Thymus (tissue), 11 donors: ENCODE data around the gene DDX27. TPM values are rescaled to one million over a fixed set of nuclear protein-coding genes. Genes with fewer than 3 reads are reported as not detected.

Source experiments
- DNase-seq, 9 donors: peaks; one replicate each; pipeline ENCODE4 v3.0.0-alpha.2; 2013; ENCODE audit warnings: low spot score in 9 of 9, low read depth in 6 of 9, missing footprints in 1 of 9
- H3K27ac ChIP-seq, 2 donors: one replicate each; pipeline ENCODE4 v1.5.1; 2013; ENCODE audit warnings: control low read depth in 1 of 2, low read depth in 1 of 2, low read length in 1 of 2, mild to moderate bottlenecking in 1 of 2, moderate library complexity in 1 of 2
- H3K27me3 ChIP-seq, 2 donors: one replicate each; pipeline ENCODE4 v1.5.1; 2013; ENCODE audit warnings: low read length in 1 of 2; ENCODE audit not compliant: control insufficient read depth in 2 of 2, insufficient read depth in 1 of 2
- H3K36me3 ChIP-seq, 2 donors: one replicate each; pipeline ENCODE4 v1.5.1; 2013; ENCODE audit warnings: low read length in 1 of 2, mild to moderate bottlenecking in 1 of 2, moderate library complexity in 1 of 2; ENCODE audit not compliant: control insufficient read depth in 2 of 2, insufficient read depth in 2 of 2
- H3K4me1 ChIP-seq, 2 donors: one replicate each; pipeline ENCODE4 v1.5.1; 2013; ENCODE audit warnings: low read length in 2 of 2; ENCODE audit not compliant: control insufficient read depth in 2 of 2, insufficient read depth in 2 of 2
- H3K4me3 ChIP-seq, 2 donors: one replicate each; pipeline ENCODE4 v1.5.1; 2013; ENCODE audit warnings: low read length in 2 of 2, control low read depth in 1 of 2, mild to moderate bottlenecking in 1 of 2
- H3K9me3 ChIP-seq, 2 donors: one replicate each; pipeline ENCODE4 v1.5.1; 2013; ENCODE audit warnings: low read length in 1 of 2, mild to moderate bottlenecking in 1 of 2; ENCODE audit not compliant: control insufficient read depth in 2 of 2, insufficient read depth in 1 of 2
- WGBS: extraction: QIAGEN DNeasy Blood & Tissue Kit; methylation state at CpG from one replicate; pipeline ENCODE4 v1.1.7; 2013; 5-methylcytosine and 5-hydroxymethylcytosine counted together
- polyA plus RNA-seq: library from polyadenylated mRNA; stranded (reverse); fragments of 200-250 nt; gene quantifications from one replicate; pipeline ENCODE4 v1.2.3, GENCODE V29; 2013
- total RNA-seq: library from RNA; stranded (reverse); fragments of 120-200 nt; gene quantifications from one replicate; pipeline ENCODE4 v1.2.4, GENCODE V29; 2013
- donor health status: healthy.

DDX27 gene
- total and polyA plus RNA-seq, 2 donors: 34.0 to 35.6 TPM

DNA sequence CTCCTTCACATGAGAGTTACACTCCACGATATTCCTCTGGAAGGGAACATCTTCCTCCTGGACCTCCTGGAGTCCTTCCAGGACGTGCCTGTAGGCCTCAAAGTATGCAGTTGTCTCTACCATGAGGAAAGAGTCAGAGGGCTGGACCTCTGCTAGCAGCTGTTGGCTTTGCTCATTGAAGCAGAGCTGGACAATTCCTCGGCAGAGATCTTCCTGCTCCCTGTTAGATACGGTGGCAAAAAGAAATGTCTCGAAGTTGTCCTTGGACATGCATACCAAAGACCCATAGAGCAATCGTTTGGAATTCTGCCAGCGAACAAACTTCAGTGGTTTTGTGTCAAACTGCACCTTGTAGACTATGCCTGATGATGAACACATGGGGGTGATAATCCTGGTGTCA is 51.0 kb downstream of the DDX27 start:
- H3K36me3 ChIP-seq: peaks cover 33 to 64% of the 10 kb centered on the region in 2 donors
- H3K4me1 ChIP-seq: peaks cover 0 to 2% of the 10 kb centered on the region in 2 donors
- H3K27me3 ChIP-seq: no peaks in the 10 kb centered on the region
- no peak for DNase-seq
- no peak overlapping the region for H3K4me3 ChIP-seq
- H3K27ac ChIP-seq: no peak overlapping the region
- WGBS: 95% methylated on average over 7 of the region's 7 CpGs
- no peaks in the 10 kb centered on the region for H3K9me3 ChIP-seq

DNA sequence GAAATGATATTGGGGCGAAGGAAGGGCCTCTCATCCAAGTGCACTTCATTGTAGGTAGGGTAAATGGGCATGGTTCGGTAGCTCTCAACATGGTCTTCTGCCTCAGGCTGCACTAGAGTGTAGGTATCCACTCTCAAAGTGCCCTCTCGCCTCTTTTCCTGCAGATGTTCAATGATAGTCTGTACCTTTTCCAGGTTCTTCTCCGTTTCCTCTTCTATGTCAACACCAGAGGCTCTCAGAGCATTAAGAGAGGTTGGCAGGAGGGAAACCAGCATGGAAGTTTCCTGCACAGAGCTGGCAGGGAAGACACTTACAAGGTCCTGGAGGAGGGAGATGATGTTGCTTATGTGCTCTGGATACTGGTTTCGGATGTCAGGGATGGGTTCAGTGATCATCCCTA is 51.5 kb downstream of the DDX27 start:
- Histone ChIP-seq H3K4me3 (no peak overlapping the region), H3K36me3 (peaks cover 36 to 62% of the 10 kb centered on the region in 2 donors)
- WGBS: 99% methylated on average over 5 of the region's 5 CpGs

DNA sequence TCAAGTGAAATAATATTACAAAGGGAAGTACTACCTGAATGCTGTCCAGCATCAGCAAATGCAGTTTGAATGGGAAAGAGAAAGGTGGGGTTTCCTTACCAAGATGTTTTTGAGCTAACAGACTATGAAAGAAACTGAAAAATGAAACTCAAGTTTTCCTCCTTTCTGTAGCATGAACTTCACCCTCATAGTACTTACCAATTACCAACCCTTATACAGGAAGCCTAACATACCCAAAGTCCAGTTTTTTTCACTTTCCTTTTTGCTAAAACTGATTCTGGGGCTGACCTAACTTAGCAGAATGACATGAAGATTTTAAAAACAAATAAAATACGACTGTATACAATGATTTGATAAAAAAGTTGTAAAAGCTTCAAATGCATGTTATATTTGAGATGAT is 53.4 kb downstream of the DDX27 start:
- DNase-seq: no peak
- no peak overlapping the region for H3K4me3 ChIP-seq
- WGBS: 95% methylated on average over 1 of the region's 1 CpG
- peaks cover 9 to 14% of the 10 kb centered on the region in 2 donors for H3K4me1 ChIP-seq
- no peaks in the 10 kb centered on the region for H3K27me3 ChIP-seq
- H3K36me3 ChIP-seq: peaks cover 36 to 58% of the 10 kb centered on the region in 2 donors
- H3K27ac ChIP-seq: no peak overlapping the region
- H3K9me3 ChIP-seq: no peaks in the 10 kb centered on the region

More for the DNA sequence above, 51.5 kb downstream of the DDX27 start:
- H3K27ac ChIP-seq: no peak overlapping the region
- H3K9me3 ChIP-seq: no peaks in the 10 kb centered on the region
- no peaks in the 10 kb centered on the region for H3K27me3 ChIP-seq
- peaks cover 0 to 3% of the 10 kb centered on the region in 2 donors for H3K4me1 ChIP-seq
- no peak for DNase-seq

DNA sequence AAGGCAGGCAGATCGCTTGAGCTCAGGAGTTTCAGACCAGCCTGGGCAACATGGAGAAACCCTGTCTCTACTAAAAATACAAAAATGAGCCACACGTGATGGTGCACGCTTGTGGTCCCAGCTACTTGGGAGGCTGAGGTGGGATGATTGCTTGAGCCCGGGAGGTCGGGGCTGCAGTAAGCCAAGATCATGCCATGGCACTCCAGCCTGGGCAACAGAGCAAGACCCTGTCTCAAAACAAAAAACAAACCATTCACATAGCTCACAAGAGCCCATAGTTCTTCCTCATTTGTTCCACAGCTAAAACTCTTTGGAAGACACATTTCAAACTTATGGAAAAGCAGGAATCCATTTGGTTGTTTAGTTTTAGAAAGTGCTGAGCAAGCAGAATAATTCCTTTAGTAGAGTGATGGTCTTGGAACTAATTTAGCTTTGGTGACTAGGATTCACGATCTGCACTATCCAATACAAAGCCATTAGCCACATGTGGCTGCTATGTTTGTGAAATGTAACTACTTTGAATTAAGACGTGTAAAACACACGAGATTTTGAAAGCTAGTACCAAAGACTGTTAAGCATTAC is 54.6 kb downstream of the DDX27 start:
- Histone ChIP-seq H3K9me3 (no peaks in the 10 kb centered on the region), H3K4me3 (no peak overlapping the region), H3K27ac (no peak overlapping the region), H3K36me3 (peaks cover 36 to 55% of the 10 kb centered on the region in 2 donors), H3K27me3 (no peaks in the 10 kb centered on the region), H3K4me1 (peaks cover 9 to 14% of the 10 kb centered on the region in 2 donors)
- DNase-seq: no peak
- 97% methylated on average over 8 of the region's 8 CpGs for WGBS

DNA sequence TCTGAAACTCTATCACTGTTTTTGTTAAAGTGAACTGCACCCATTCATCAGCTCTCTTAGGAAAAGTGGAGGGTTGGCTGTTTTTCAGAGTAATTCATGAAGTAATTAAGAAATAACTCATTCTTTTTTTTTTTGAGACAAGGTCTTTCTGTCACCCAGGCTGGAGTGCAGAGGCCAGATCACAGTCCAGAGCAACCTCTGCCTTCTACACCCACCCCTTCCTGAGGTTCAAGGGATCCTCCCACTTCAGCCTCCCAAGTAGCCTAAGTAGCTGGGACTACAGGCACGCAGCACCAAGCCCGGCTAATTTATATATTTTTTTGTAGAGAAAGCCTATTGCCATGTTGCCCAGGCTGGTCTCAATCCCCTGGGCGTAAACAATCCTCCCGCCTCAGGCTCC is 56.0 kb downstream of the DDX27 start:
- H3K4me3 ChIP-seq: no peak overlapping the region
- no peaks in the 10 kb centered on the region for H3K27me3 ChIP-seq
- WGBS: 83% methylated on average over 4 of the region's 4 CpGs
- H3K9me3 ChIP-seq: peaks cover 4 to 8% of the 10 kb centered on the region in 2 donors
- no peak overlapping the region for H3K27ac ChIP-seq
- peaks cover 14 to 23% of the 10 kb centered on the region in 2 donors for H3K4me1 ChIP-seq
- DNase-seq: no peak
- peaks cover 33 to 54% of the 10 kb centered on the region in 2 donors for H3K36me3 ChIP-seq

DNA sequence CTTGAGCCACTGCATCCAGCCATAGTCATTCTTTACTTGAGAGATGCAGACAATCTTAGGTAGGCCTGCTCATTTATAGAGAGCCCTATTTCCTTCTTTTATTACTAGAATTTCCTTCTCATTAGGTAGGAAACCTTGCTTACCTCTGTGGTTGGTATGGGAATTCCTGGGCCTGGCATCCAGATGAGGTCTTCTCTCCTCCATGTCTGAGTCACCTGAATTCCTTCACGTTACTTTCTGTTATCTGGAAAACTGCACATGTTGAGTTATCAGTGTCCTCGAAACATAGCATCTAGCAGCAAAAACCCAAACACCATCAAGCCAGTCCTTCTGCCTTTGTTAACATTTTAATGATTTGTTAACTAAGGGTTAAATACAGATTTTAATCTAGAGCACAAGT is 56.4 kb downstream of the DDX27 start:
- WGBS: 95% methylated on average over 2 of the region's 2 CpGs
- H3K9me3 ChIP-seq: peaks cover 7 to 12% of the 10 kb centered on the region in 2 donors
- H3K27me3 ChIP-seq: no peaks in the 10 kb centered on the region
- H3K4me1 ChIP-seq: peaks cover 17 to 23% of the 10 kb centered on the region in 2 donors
- H3K36me3 ChIP-seq: peaks cover 33 to 54% of the 10 kb centered on the region in 2 donors
- H3K27ac ChIP-seq: peak overlapping the region in 1 of 2 donors; percentile 31
- no peak overlapping the region for H3K4me3 ChIP-seq
- DNase-seq: no peak

DNA sequence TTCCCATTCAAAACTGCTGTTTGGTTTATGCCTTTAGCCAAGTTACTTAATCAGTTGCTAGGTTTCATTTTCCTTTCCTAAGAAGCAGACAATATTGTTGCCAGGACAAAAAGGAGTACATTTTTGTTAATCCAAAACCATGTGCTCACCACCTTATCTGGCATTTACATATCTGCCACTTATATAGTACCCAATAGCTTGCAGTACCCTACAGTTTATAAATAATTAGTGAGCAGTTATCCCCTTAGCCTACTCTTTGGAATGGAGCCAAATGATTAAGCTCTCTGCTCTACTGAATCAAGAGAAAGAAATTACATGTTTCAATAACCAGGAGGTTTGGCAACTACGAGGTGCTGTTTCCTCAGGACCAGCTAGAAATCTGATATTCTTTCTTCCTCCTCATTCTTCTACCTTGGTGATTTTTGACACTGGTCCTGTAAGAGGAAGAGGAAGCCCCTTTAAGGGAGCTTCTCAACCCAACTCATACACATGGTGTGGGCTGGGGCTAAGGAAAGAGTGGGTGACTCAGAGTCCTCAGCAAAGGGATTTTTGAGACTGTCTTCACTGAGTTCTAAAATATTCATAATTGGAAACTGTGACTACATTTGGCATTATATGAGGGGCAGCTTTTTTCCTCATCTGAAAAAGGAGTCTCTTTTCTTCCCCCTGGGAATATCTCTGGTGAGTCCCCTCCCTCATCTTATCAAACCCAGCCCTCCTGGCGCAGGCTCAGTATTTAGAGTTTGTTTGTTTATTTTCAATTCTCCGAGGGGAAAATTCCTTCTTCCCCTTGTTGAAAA is 57.1 kb downstream of the DDX27 start:
- peaks cover 20 to 23% of the 10 kb centered on the region in 2 donors for H3K4me1 ChIP-seq
- H3K27ac ChIP-seq: peak overlapping the region; percentile 74 to 93
- peak in 3 of 9 donors; percentile 14 to 49 (median 18) for DNase-seq
- H3K27me3 ChIP-seq: no peaks in the 10 kb centered on the region
- H3K9me3 ChIP-seq: peaks cover 13 to 19% of the 10 kb centered on the region in 2 donors
- peaks cover 33 to 54% of the 10 kb centered on the region in 2 donors for H3K36me3 ChIP-seq
- H3K4me3 ChIP-seq: peak overlapping the region; percentile 75 to 95
- 39% methylated on average over 3 of the region's 3 CpGs for WGBS

DNA sequence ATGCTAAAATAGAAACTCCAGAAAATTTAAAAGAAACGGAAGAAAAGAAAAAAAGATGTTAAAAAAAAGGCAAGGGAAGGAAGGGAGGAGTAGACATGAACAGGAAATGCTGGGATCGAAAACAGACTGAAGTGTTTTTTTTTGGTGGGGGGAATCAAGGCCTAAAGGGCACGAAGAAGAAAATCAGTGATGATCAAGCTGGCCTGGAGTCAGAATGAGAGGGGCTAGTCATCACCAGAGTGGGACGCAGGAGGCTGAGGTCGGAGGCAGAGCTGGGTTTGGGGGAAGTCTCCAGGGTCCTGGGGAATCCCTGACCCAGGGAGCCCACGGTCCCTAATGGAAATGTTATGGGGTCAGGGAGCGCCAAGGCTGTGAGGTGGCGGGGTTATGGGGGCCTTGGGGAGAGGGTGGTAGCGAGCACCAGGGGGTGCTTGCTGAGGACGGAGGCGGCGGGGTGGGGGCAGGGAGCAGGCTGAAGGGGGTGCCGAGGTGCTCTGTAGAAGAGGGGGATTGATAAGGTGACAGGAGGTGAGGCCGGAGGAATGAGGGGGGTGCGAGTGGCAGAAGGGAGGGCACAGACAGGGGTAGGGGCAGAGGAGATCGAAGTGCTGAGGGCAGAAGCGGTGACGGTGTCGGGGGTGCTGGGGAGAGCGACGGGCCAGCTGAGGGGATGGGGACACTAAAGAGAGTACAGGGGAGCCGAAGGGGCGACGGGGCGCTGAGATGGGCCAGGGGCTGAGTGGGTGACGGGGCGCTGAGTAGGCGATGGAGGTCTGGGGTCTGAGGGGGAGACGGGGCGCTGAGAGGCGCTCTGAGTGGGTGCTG is 58.0 kb downstream of the DDX27 start:
- Histone ChIP-seq H3K4me3 (peak overlapping the region; percentile 75 to 95), H3K36me3 (peaks cover 38 to 55% of the 10 kb centered on the region in 2 donors), H3K4me1 (peaks cover 20 to 23% of the 10 kb centered on the region in 2 donors), H3K27me3 (no peaks in the 10 kb centered on the region), H3K9me3 (peaks cover 15 to 22% of the 10 kb centered on the region in 2 donors), H3K27ac (peak overlapping the region; percentile 93 to 98)
- peak in 4 of 9 donors; percentile 18 to 36 (median 26) for DNase-seq
- 3% methylated on average over 31 of the region's 31 CpGs for WGBS

DNA sequence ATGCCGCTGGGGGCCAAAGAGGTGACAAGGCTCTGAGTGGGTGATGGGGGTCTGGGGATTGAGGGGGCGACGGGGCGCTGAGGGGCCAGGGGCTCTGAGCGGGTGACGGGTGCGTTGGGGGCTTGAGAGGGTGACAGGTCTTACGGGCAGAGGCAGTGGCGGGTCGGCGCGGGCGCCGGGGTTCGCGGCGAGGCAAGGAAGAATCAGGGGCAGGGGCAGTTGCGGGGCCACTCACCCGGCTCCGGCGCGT is 58.5 kb downstream of the DDX27 start:
- no peaks in the 10 kb centered on the region for H3K27me3 ChIP-seq
- DNase-seq: no peak

More for the DNA sequence above, 58.5 kb downstream of the DDX27 start:
- 0% methylated on average over 22 of the region's 22 CpGs for whole genome bisulfite sequencing
- Histone ChIP-seq H3K9me3 (peaks cover 17 to 26% of the 10 kb centered on the region in 2 donors), H3K27ac (peak overlapping the region; percentile 93 to 98), H3K36me3 (peaks cover 43 to 55% of the 10 kb centered on the region in 2 donors), H3K4me3 (peak overlapping the region; percentile 75 to 95), H3K4me1 (peaks cover 20 to 23% of the 10 kb centered on the region in 2 donors)
